GM18526 (cell line): ENCODE data around the gene FAM237B.

Source experiments
- POLR2A ChIP-seq: IDR thresholded peaks from 3 replicates; pipeline ENCODE4 v1.6.1; 2011; ENCODE audit not compliant: insufficient read length; ENCODE audit errors: extremely low read depth

FAM237B gene

DNA sequence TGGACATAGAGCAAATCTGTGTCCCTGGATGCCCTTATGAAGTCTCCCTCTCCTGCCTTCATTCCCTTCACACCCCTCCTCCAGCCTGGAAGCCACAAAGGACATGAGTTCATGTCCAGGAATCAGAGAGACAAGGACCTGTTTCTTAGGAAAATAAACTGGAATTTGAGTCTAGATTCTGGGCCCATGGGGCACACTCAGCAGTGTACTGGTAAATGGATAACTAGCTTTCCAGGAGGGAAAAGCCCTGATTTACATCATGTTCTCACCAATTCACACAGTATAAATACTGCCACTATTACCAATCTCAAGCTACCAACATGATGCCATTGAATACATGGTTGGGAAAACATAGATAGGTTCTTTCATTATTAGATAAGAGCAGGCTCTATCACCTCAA, 9.9 kb downstream of the FAM237B start:
- no peak for TF ChIP-seq POLR2A

GRCh38 chr7:90309872-90310271, 11.2 kb downstream of the FAM237B start:
- TF ChIP-seq POLR2A, result no peak

DNA sequence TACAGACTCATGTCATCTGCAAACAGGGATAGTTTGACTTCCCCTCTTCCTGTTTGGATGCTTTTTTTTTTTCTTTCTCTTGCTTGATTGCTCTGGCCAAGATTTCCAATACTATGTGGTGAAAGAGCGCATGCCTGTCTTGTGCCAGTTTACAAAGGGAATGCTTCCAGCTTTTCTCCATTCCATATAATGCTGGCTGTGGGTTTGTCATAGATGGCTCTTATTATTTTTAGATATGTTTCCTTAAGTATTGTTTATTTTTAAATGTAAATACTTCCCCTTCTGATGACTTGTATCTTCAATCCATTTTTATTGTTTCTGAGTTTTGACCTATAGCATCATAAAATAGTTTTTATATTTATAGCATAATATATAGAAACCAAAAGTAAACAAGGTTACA, 17.9 kb downstream of the FAM237B start:
- no peak for TF ChIP-seq POLR2A

DNA sequence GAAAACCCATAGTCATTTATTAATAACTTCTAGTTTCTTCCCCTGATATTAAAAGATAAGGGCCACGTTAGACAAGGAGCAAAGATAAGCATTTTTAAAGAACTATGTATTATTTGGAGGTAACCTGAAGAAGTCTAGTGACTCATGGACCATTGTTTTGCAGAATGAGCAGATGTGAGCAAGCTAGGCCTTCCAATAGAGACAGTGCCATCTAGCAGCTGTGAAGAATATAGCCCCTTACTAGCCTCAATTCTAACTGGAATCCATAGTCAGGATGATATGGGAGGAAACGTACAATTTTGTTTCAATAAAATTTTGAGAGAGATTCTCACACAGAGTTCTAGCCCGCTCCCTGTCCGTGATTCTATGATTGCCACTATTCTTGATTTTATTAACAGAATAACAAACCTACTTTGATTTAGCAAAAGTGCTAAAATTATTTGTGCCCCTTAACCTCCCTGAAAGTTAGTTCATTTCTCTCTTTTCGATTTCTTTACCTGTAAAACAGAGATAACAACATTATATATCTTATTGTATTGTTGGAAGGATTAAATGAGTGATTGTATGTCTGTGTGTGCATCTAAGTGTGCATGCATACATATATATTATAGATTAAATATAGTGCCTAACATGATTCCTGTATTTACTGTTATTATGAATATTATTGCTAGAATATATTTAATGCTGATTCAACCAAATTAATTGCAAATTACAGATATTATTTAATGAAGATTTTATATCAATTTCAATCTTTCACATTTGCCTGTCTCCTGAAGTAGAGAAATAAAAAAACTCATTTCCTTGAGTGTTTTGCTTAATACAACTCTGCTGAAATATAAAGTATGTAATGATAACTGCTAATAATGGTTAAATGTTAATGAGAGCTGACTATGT, 22.7 kb downstream of the FAM237B start:
- no peak for TF ChIP-seq POLR2A

- no peak for TF ChIP-seq POLR2A
Measured at GRCh38 chr7:90290244-90291113, 30.6 kb downstream of the FAM237B start.

- no peak for TF ChIP-seq POLR2A
Measured at GRCh38 chr7:90288154-90288553, 33.0 kb downstream of the FAM237B start.

DNA sequence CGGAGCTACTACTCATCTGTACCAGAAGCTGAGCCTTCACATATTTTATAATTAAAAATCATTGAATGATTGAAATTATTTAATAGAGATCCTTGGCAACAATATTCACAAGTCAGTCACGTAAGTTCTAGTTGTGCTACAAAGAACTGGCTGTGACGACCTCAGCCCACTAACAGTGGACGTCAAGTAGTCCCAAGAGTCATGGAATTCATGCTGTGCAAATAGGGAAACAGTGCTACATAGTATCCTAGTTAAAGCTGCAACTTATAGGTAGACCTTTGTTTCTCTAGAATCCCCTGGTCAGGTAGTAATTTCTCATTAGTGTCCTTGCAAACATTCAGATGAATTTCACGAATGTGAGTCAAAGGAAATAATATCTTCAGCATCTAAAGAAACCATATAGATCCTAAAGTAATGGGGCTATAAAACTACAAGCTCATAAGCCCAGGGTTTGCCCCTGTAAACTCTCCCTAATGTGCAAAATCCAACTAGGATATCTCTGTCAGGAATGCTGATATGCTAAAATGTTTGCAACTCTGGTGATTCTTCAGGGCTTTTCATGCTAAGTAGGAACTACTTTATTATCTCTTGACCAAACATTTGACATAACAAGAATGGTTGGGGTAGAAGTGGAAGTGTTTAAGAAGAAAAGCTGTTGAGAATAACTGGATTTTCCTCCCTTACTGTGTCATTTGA, 44.9 kb downstream of the FAM237B start:
- no peak for TF ChIP-seq POLR2A

DNA sequence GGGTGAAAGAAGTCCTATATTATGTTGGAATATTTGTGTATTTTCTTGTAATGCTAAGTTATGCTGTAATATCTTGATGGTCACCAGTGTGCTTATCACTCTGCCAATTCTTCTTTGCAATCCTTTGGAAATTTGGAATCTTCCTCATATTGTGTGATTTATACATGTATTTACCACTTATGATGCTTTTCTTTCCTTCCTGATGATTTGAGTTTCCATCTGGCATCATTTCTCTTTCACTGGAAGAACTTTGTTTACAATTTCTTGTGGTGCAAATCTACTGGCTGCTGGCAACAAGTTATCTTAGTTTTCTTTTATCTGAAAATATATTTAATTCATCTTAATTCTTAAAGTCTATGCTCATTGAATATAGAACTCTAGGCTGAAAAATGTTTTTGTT, 46.9 kb downstream of the FAM237B start:
- no peak for TF ChIP-seq POLR2A

- TF ChIP-seq POLR2A, result no peak
Measured at GRCh38 chr7:90272242-90272641, 48.9 kb downstream of the FAM237B start.

DNA sequence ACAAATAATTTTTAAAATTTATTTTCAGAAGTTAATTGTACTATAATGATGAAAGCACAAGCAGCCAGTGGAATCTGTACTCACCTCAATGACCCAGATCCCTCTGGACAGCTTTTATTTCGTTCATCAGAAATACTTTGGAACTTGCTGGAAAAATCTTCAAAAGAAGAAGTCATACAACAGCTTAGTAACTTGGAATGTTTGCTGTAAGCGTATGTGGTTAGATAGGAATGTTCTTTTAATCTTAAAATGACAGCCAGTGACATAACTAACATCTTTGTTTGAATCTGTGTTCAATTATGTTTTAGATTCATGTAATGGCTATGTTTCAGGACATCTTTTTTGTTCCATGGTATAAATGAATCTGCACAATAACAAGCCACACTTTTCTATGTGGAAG, 49.4 kb downstream of the FAM237B start:
- TF ChIP-seq POLR2A, result no peak

DNA sequence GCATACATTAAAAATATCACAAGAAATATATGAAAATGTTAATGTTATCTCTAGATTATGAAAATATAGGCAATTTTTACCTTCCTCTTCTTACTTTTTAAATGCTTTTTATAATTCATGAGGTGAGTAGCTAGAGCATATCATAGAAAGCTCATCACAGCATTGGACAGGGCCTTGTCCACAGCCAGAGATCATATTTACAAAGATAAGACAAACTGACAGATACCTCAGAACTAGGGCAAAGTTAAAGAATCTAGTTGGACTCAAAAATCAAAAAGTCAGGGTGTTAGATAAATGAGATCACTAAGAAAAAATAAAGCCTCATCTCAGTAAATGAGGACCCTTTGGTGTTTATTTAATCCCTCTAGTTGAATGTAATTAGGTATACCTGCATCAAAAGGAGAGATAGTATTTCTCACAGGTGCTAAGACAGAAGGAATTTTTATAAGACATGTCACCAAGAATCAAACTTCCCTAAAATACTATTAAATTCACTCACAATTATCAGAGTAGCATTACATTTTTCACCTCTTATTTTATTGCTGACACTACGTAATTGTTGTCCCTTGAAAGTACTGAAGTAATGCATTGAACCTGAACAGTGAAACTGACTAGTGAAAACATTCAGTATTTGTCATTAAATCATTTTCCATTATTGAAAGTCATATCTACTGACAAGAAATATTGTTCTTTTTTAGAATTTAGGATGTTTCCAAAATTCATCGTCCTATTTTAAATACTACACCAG, 50.5 kb downstream of the FAM237B start:
- no peak for TF ChIP-seq POLR2A

DNA sequence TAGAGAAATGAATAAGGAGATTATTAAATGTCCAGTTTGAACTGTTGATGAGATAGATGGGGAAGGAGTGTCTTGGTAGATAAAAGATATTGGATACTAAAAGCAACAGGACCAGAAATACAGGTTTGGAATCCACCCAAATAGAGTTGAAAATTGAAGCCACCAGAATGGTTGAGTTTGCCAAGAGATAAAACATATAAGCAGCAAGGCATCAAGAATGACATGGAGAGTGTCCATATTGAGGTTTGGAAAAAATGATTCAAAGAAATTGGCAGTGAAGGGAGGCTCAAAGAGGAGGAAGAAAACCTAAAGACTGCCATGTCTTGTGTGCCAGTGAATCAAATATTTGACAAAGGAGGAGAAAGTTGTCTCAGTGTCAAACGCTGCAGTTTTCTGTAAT, 51.9 kb downstream of the FAM237B start:
- no peak for TF ChIP-seq POLR2A

DNA sequence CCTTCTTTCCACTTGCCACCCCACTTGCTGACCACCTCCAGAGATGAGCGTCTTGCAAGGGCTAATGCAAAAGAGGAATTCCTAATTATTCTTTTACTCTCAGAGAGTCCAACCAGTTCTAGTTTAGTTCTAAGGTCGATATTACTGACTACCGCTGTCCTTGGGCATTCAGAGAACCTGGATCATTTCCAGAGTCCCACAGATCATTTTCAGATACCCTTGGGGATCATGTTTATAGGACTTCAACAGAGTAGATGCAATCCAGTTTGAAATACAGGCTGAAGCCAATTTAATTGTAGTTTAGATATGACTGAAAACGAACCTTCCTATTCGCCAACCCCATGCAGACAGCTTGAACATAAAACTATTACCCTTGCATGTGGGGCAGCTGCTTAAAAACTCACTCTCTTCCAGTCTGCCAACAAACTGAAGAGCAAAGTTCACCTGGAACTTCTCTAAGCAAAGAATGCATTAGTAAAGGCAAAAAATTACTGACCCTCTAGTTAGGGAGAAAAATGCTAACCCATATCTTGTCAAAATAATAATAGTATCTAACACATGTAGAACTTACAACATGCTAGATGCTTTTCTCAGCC, 53.7 kb downstream of the FAM237B start:
- no peak for TF ChIP-seq POLR2A

GRCh38 chr7:90266808-90267207, 54.3 kb downstream of the FAM237B start:
- TF ChIP-seq POLR2A, result no peak
